ENCODE data around the gene MGAT5B. TPM values are rescaled to one million over a fixed set of nuclear protein-coding genes. Genes with fewer than 3 reads are reported as not detected.

MGAT5B gene
- total RNA-seq, 1 experiment from 2014 or later = 4.4 TPM

DNA sequence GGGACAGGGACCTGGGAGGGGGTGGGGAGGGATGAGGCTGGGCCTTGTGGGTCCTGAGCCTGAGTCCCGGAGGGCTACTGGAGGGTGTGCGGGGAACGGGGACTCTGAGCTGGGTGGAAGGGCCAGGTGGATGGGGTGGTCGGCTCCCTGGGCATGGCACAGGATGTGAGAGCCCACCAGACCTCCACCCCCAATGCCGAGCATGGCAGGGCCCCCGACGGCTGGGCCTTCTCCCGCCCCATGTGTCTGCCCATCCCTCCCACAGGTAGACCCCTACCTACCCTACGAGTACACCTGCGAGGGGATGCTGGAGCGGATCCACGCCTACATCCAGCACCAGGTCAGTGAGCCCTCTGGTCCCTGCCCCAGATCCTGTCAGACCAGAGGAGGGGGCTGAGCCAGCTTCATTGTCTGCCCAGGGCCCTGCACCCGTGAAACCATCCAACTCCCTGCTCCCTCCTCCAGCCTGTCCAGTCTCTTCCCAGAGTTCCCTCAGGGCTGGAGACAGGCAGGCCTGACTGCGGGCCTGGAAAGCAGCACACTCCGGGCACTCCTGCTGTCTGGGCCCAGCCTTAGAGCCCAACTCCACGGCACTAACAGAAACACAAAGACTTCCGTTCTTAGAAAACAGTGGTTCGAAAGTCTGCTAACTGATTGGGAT, 78.0 kb downstream of the MGAT5B start:
- no peak overlapping the region for H3K4me2 ChIP-seq (ENCODE audit: low read length)
- H2AFZ ChIP-seq (ENCODE audit: low read depth, low read length, poor library complexity, severe bottlenecking) = no peak overlapping the region
- H3K9me2 ChIP-seq (ENCODE audit: insufficient read depth) = no peaks in the 10 kb centered on the region
- intact Hi-C loops (cut with micrococcal nuclease) = no loop called here
- POLR2A ChIA-PET = no interaction called here
- CTCF ChIA-PET = interaction anchor here (0.7 kb wide), 1 partner anchor 28 kb away, joined by 4 read pairs; no protein-coding TSS in a partner anchor
- no peak overlapping the region for H3K27ac ChIP-seq (ENCODE audit: low read depth, low read length)
- no TSS peak for BruUV-seq (replicated peaks)
- RAD21 ChIA-PET (ENCODE audit: low non-redundant PET in 1 of 2, low total read pairs in 2 of 2, uncharacterized antibody in 2 of 2, unreplicated experiment in 2 of 2) = no interaction called here
- no peaks in the 10 kb centered on the region for H3K36me3 ChIP-seq (ENCODE audit: control insufficient read depth in 1 of 2, insufficient read depth in 2 of 2, low read length in 2 of 2)
- H3K9me3 ChIP-seq (ENCODE audit: control insufficient read depth in 1 of 2, insufficient read depth in 1 of 2, low read depth in 1 of 2, low read length in 2 of 2) = no peaks in the 10 kb centered on the region
- H3K4me1 ChIP-seq (ENCODE audit: control insufficient read depth in 1 of 2, insufficient read depth in 2 of 2, low read length in 2 of 2) = no peaks in the 10 kb centered on the region
- no peak for TF ChIP-seq POLR2A (IDR thresholded peaks at IDR 0.05; ENCODE audit: borderline replicate concordance, extremely low read depth, insufficient read depth, insufficient read length)
- no peak for TF ChIP-seq EZH2 (IDR thresholded peaks at IDR 0.05)
- TF ChIP-seq, protein P1, sequence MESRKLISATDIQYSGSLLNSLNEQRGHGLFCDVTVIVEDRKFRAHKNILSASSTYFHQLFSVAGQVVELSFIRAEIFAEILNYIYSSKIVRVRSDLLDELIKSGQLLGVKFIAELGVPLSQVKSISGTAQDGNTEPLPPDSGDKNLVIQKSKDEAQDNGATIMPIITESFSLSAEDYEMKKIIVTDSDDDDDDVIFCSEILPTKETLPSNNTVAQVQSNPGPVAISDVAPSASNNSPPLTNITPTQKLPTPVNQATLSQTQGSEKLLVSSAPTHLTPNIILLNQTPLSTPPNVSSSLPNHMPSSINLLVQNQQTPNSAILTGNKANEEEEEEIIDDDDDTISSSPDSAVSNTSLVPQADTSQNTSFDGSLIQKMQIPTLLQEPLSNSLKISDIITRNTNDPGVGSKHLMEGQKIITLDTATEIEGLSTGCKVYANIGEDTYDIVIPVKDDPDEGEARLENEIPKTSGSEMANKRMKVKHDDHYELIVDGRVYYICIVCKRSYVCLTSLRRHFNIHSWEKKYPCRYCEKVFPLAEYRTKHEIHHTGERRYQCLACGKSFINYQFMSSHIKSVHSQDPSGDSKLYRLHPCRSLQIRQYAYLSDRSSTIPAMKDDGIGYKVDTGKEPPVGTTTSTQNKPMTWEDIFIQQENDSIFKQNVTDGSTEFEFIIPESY (IDR thresholded peaks at IDR 0.05; ENCODE audit: extremely low read depth, insufficient replicate concordance, low read length) = no peak
- no peaks in the 10 kb centered on the region for H3K27me3 ChIP-seq (ENCODE audit: insufficient read depth, low read length)
- H3K4me3 ChIP-seq (replicated peaks in 1 of 2; ENCODE audit: low read depth in 1 of 2, low read length in 2 of 2) = no peak overlapping the region
- H3K9ac ChIP-seq (ENCODE audit: low read length) = no peak overlapping the region
- no peaks in the 10 kb centered on the region for H4K20me1 ChIP-seq (ENCODE audit: insufficient read depth)
- H3K79me2 ChIP-seq (ENCODE audit: insufficient read depth, low read length) = no peaks in the 10 kb centered on the region
- ATAC-seq = no peak
- DNase-seq (ENCODE audit: low read depth, low spot score) = no peak

DNA sequence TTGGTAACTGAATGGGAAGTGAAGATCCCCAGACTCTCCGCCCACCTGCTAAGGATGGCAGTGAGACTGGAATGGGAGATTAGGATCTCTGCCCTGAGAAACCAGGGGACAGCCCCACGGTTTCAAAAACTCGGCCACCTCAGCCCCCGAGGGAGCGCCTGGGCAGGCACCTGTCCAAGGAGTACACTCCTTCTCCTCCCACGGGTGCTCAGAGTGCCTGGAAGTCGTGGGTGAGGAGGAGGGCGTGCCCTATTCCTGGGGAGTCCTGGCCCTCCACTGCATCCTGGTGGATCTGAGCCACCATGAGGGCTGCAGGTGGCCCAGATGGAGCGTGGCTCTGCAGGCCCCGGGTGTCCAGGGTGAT, 78.5 kb downstream of the MGAT5B start:
- no peak overlapping the region for H3K4me3 ChIP-seq (replicated peaks in 1 of 2; ENCODE audit: low read depth in 1 of 2, low read length in 2 of 2)
- no TSS peak for BruUV-seq (replicated peaks)
- no peaks in the 10 kb centered on the region for H3K9me3 ChIP-seq (ENCODE audit: control insufficient read depth in 1 of 2, insufficient read depth in 1 of 2, low read depth in 1 of 2, low read length in 2 of 2)
- intact Hi-C loops (cut with micrococcal nuclease) = no loop called here
- H4K20me1 ChIP-seq (ENCODE audit: insufficient read depth) = no peaks in the 10 kb centered on the region
- H3K36me3 ChIP-seq (ENCODE audit: control insufficient read depth in 1 of 2, insufficient read depth in 2 of 2, low read length in 2 of 2) = no peaks in the 10 kb centered on the region
- H3K79me2 ChIP-seq (ENCODE audit: insufficient read depth, low read length) = no peaks in the 10 kb centered on the region
- POLR2A ChIA-PET = no interaction called here
- RAD21 ChIA-PET (ENCODE audit: low non-redundant PET in 1 of 2, low total read pairs in 2 of 2, uncharacterized antibody in 2 of 2, unreplicated experiment in 2 of 2) = no interaction called here
- H3K27me3 ChIP-seq (ENCODE audit: insufficient read depth, low read length) = no peaks in the 10 kb centered on the region
- DNase-seq (ENCODE audit: low read depth, low spot score) (no peak), ATAC-seq (no peak)
- no peaks in the 10 kb centered on the region for H3K4me1 ChIP-seq (ENCODE audit: control insufficient read depth in 1 of 2, insufficient read depth in 2 of 2, low read length in 2 of 2)
- H3K9me2 ChIP-seq (ENCODE audit: insufficient read depth) = no peaks in the 10 kb centered on the region
- no peak overlapping the region for H3K4me2 ChIP-seq (ENCODE audit: low read length)
- H3K27ac ChIP-seq (ENCODE audit: low read depth, low read length) = no peak overlapping the region; the same call in 1 of the 2 replicates
- no peak overlapping the region for H3K9ac ChIP-seq (ENCODE audit: low read length)
- no peak overlapping the region for H2AFZ ChIP-seq (ENCODE audit: low read depth, low read length, poor library complexity, severe bottlenecking)
- CTCF ChIA-PET = no interaction called here
- TF ChIP-seq JUND (IDR thresholded peaks at IDR 0.05) (no peak), CEBPB (IDR thresholded peaks at IDR 0.05; ENCODE audit: low read depth) (no peak), SP1 (IDR thresholded peaks at IDR 0.05; ENCODE audit: low read depth) (no peak), POLR2A (IDR thresholded peaks at IDR 0.05; ENCODE audit: borderline replicate concordance, extremely low read depth, insufficient read depth, insufficient read length) (no peak), ZNF274 (IDR thresholded peaks at IDR 0.05; ENCODE audit: low read depth, low read length) (no peak), EGR1 (IDR thresholded peaks at IDR 0.05; ENCODE audit: low read depth) (no peak)
